D721Med (cell line): Measurements from ENCODE around the gene KBTBD2.
"Not testable (repeated sequence)": the region's sequence is repeated elsewhere in the genome, so short reads cannot be mapped to it uniquely, and the experiment has no call there.

ENCODE experiments used
- DNase-seq: peaks from one replicate; pipeline ENCODE4 v3.0.0; 2011; ENCODE audit warnings: low spot score; ENCODE audit not compliant: insufficient read length
- FAIRE-seq: peaks from 2 replicates; lab custom pipeline; 2011; peaks lifted over from hg19 to GRCh38; lab: Jason Lieb, UNC
- TF ChIP-seq, protein P1 (sequence below): IDR thresholded peaks from 2 replicates; pipeline ENCODE4 v1.5.1; 2012; ENCODE audit warnings: mild to moderate bottlenecking, control low read depth; ENCODE audit not compliant: insufficient read depth; ENCODE audit errors: missing control alignments

The KBTBD2 gene

GRCh38 chr7:32870298-32870697 lies 21.3 kb downstream of the KBTBD2 start:
- no peak for DNase-seq
- no peak for FAIRE-seq
- TF ChIP-seq, protein P1, sequence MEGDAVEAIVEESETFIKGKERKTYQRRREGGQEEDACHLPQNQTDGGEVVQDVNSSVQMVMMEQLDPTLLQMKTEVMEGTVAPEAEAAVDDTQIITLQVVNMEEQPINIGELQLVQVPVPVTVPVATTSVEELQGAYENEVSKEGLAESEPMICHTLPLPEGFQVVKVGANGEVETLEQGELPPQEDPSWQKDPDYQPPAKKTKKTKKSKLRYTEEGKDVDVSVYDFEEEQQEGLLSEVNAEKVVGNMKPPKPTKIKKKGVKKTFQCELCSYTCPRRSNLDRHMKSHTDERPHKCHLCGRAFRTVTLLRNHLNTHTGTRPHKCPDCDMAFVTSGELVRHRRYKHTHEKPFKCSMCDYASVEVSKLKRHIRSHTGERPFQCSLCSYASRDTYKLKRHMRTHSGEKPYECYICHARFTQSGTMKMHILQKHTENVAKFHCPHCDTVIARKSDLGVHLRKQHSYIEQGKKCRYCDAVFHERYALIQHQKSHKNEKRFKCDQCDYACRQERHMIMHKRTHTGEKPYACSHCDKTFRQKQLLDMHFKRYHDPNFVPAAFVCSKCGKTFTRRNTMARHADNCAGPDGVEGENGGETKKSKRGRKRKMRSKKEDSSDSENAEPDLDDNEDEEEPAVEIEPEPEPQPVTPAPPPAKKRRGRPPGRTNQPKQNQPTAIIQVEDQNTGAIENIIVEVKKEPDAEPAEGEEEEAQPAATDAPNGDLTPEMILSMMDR: no peak

DNA sequence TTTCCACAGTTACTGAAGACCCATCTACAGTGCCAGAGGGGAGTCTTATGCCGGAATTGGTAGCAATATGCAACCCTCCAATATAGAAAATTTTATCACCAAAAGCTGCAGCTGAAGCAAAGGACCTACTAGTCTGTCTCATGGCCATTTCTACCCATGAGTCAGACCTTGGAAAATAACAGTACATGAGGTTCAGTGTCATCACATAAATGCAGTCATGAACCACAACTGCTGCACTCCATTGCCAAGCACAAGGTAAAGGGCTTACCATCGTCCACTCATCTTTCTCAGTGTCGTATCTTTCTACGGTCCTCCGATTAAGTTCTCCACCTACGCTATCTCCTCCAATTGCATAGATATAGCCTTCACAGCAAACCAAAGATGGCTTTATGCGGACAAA lies 21.8 kb downstream of the KBTBD2 start:
- DNase-seq (no peak), FAIRE-seq (no peak)
- TF ChIP-seq, protein P1: no peak

DNA sequence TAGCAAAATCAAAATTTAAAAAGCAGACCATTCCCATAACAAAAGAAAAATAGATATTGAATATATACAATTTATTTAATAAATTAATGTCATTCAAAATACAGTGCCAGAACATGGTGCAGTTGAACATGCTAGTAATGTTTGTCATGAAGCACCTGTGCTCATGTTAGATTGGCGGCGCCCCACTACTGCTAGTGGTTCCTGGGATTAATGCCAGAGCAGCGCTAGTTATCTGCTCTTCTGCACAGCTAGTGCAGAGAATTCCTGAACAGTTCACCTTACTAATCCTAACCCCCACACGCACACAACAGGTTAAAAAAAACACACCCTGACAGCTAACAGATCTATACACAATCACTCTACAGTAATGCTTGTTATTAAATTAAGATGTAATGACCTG lies 23.4 kb downstream of the KBTBD2 start:
- TF ChIP-seq, protein P1: no peak
- DNase-seq (no peak), FAIRE-seq (no peak)

- DNase-seq (no peak), FAIRE-seq (no peak)
- TF ChIP-seq, protein P1: no peak
Observed at GRCh38 chr7:32865448-32866030, 26.0 kb downstream of the KBTBD2 start.

GRCh38 chr7:32863872-32864271 lies 27.7 kb downstream of the KBTBD2 start:
- not testable (repeated sequence) for DNase-seq, FAIRE-seq

DNA sequence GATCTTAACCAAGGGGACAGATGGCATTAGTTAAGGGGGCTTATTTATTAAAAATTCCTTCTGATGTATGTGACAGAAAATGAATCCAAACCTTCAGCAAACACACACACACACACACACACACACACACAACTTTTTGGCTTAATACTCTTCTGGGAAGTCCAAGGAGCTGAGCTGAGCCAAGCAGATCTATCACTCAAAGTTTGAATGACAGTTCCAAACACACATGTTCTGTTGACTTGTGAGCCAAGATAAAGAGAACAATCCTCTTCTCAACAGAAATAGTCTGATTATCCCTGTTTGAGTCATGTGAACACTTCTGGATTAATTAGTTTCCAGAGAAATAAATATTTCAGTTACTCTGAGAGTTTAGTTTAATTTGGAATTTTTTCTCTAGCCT lies 31.5 kb downstream of the KBTBD2 start:
- DNase-seq (no peak), FAIRE-seq (no peak)
- TF ChIP-seq, protein P1: no peak

GRCh38 chr7:32858648-32859047 lies 32.9 kb downstream of the KBTBD2 start:
- DNase-seq (no peak), FAIRE-seq (no peak)
- TF ChIP-seq, protein P1: no peak

- not testable (repeated sequence) for DNase-seq, FAIRE-seq
Observed at GRCh38 chr7:32857063-32857462, 34.5 kb downstream of the KBTBD2 start.

DNA sequence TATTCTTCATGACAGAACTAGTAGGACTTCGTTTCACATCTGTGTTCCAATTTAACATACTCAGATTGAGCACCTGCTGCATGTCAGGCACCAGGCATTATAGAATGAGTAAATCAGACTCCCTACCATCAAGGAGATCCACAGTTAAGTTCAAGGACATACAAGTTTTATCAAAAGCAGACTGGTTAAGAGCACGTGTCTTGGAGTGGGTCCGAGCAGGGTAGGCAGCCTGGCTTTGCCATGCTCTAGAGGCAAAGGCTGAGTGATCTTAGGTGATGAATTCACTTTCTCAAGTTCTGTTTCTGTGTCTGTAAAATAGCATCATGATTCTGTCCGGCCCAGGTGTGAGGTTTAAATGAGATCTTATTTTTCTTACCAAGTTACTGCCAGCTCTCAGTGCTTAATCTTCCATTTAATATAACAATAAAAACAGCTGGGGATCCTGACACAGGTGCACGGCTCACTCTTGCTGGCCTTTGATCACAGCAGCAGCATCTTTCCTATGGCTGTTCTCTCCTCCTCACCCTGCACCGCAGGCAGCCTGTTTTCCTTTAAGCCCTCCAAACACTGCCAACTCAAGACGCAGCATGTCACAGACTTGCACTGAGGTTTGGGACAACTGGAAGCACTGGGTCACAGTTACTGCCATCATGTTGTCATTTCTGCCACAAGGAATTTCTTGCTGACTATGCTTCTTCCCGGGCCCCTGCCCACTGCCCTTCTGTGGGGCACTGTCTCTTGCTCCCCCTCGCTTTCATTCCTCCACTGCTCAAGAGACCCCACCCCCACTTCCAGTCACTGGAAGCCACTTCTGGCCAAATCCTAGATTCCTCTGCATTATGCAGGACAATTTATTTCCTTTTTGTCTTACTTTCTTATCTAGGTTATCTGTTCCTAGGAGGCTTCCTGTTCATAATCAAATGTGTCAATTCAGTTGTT lies 35.5 kb downstream of the KBTBD2 start:
- DNase-seq: not testable (repeated sequence)
- FAIRE-seq: peak; percentile 29

DNA sequence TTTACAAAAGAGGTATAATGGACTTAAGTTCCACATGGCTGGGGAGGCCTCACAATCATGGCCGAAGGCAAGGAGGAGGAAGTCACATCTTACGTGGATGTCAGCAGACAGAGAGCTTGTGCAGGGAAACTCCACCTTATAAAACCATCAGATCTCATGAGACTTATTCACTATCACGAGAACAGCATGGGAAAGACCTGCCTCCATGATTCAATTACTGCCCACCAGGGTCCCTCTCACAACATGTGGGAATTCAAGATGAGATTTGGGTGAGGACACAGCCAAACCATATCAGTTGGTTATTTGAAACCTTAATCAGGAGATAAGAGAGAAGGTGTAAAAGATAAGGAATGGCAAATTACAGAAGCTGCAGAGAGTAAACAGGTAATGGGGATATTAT lies 40.9 kb downstream of the KBTBD2 start:
- not testable (repeated sequence) for FAIRE-seq, DNase-seq

DNA sequence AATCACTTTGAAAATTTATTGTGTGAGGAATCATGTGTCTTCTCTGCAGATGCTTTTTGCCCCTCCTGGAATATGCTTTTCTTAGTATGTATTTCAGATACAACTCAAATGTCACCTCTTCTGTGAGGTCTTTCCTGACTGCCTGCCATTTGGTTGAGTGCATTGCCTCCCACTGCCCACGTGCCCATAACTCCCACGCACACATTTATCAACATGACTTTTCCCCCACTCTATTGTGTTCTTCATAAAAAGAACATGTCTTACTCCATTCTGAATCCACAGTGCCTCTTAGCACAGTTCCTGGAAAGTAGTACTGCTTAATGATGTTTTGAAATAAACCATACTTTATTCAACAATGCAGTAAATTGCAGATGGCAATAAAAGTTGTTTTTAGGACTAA lies 42.9 kb downstream of the KBTBD2 start:
- not testable (repeated sequence) for DNase-seq, FAIRE-seq
